Neural progenitor cell (in vitro differentiated cells): ENCODE measurements around the gene TMEM117. TPM values are rescaled to one million over a fixed set of nuclear protein-coding genes. Genes with fewer than 3 reads are reported as not detected.

Experiments used
- DNase-seq: peaks from one replicate; pipeline ENCODE4 v3.0.0-alpha.2; 2016; ENCODE audit warnings: low spot score
- H2AFZ ChIP-seq: fragments of 200-600 bp; sonication (generic); replicated peaks from 2 replicates; pipeline ENCODE4 v1.6.1; 2016; ENCODE audit warnings: antibody characterized with exemption
- H3F3A ChIP-seq: fragments of 200-600 bp; sonication (generic); 2 replicates; pipeline ENCODE4 v1.6.1; 2016; ENCODE audit warnings: antibody characterized with exemption, low read depth
- H3K27ac ChIP-seq: fragments of 200-600 bp; sonication (generic); 2 replicates; pipeline ENCODE4 v1.5.1; 2016; ENCODE audit warnings: mild to moderate bottlenecking
- H3K27me3 ChIP-seq: fragments of 200-600 bp; sonication (generic); 2 replicates; pipeline ENCODE4 v1.6.1; 2016; ENCODE audit warnings: mild to moderate bottlenecking, moderate library complexity
- H3K36me3 ChIP-seq: fragments of 200-600 bp; sonication (generic); 2 replicates; pipeline ENCODE4 v1.5.1; 2016
- H3K4me1 ChIP-seq: fragments of 200-600 bp; sonication (generic); 2 replicates; pipeline ENCODE4 v1.6.1; 2016; ENCODE audit warnings: mixed run types
- H3K4me2 ChIP-seq: fragments of 200-600 bp; sonication (generic); 2 replicates; pipeline ENCODE4 v1.6.1; 2016
- H3K4me3 ChIP-seq: fragments of 200-600 bp; sonication (generic); 2 replicates; pipeline ENCODE4 v1.5.1; 2016
- H3K79me2 ChIP-seq: fragments of 200-600 bp; sonication (generic); 2 replicates; pipeline ENCODE4 v1.6.1; 2016; ENCODE audit warnings: low read depth
- H3K9ac ChIP-seq: fragments of 200-600 bp; sonication (generic); 2 replicates; pipeline ENCODE4 v1.6.1; 2016
- H3K9me3 ChIP-seq: fragments of 200-600 bp; sonication (generic); 2 replicates; pipeline ENCODE4 v1.5.1; 2016; ENCODE audit warnings: low read depth
- H4K20me1 ChIP-seq: fragments of 200-600 bp; sonication (generic); 2 replicates; pipeline ENCODE4 v1.6.1; 2016; ENCODE audit warnings: low read depth
- H3K27ac Mint-ChIP-seq: 3 replicates; pipeline ENCODE4 v1.8.0; 2021; ENCODE audit warnings: mixed read lengths
- H3K27me3 Mint-ChIP-seq: 2 replicates; pipeline ENCODE4 v1.8.0; 2022; ENCODE audit warnings: low read depth, mild to moderate bottlenecking, inconsistent platforms, moderate library complexity, mixed read lengths; ENCODE audit not compliant: insufficient read depth
- H3K36me3 Mint-ChIP-seq: 3 replicates; pipeline ENCODE4 v1.8.0; 2021; ENCODE audit warnings: mixed read lengths
- H3K4me1 Mint-ChIP-seq: 3 replicates; pipeline ENCODE4 v1.8.0; 2021; ENCODE audit warnings: mixed read lengths
- H3K4me3 Mint-ChIP-seq: 3 replicates; pipeline ENCODE4 v1.8.0; 2021; ENCODE audit warnings: mild to moderate bottlenecking, moderate library complexity, mixed read lengths
- H3K9me3 Mint-ChIP-seq: 3 replicates; pipeline ENCODE4 v1.8.0; 2020; ENCODE audit warnings: mixed read lengths
- EZH2 ChIP-seq: fragments of 200-600 bp; sonication (generic); IDR thresholded peaks from 2 replicates; pipeline ENCODE4 v1.6.1; 2017; ENCODE audit warnings: antibody characterized with exemption, mild to moderate bottlenecking, moderate library complexity
- EZH2phosphoT487 ChIP-seq: fragments of 200-600 bp; sonication (generic); IDR thresholded peaks from 2 replicates; pipeline ENCODE4 v1.6.1; 2017; ENCODE audit warnings: antibody characterized with exemption
- total RNA-seq: library from RNA; depleted of rRNA; stranded (reverse); fragments of >200 nt; gene quantifications from 2 replicates; pipeline ENCODE4 v1.2.3, GENCODE V29; 2015; ENCODE audit warnings: low replicate concordance
- TF ChIP-seq, protein P1 (sequence below): fragments of 200-600 bp; sonication (generic); IDR thresholded peaks from 2 replicates; pipeline ENCODE4 v1.5.1; 2017; ENCODE audit warnings: antibody characterized with exemption, mild to moderate bottlenecking

The TMEM117 gene
- total RNA-seq, 1 donor from 2014 or later, result 1.6 TPM

DNA sequence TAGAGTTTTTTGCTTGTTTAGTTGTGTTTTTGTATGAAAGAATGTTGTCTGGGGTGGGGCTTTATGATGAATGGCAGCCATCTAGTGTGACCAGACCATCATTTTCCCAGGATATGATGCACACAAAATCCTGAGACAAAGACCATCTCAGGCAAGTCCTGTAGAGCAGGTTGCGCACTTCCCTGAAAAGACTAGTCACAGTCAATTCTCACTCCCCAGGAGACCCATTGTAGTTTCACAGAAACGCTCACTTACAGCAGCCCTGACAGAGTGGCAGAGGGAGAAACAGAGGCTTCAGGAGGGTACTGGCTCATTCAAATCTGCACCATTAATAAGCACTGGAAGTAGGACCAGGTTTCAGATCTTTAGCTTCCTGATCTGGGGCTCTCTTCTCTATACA, 183.2 kb downstream of the TMEM117 start:
- Mint-ChIP-seq H3K27ac (no peak overlapping the region), H3K27me3 (no peaks in the 10 kb centered on the region), H3K4me1 (peaks cover 35% of the 10 kb centered on the region), H3K4me3 (no peak overlapping the region), H3K36me3 (no peaks in the 10 kb centered on the region), H3K9me3 (peaks cover 5% of the 10 kb centered on the region)
- Histone ChIP-seq H3K4me1 (peaks cover 29% of the 10 kb centered on the region), H4K20me1 (no peaks in the 10 kb centered on the region), H2AFZ (no peak overlapping the region), H3K9ac (no peak overlapping the region), H3K36me3 (no peaks in the 10 kb centered on the region), H3K27me3 (no peaks in the 10 kb centered on the region), H3K27ac (no peak overlapping the region), H3F3A (peaks cover 5% of the 10 kb centered on the region), H3K9me3 (no peaks in the 10 kb centered on the region), H3K4me3 (no peak overlapping the region), H3K79me2 (no peaks in the 10 kb centered on the region), H3K4me2 (peak overlapping the region; percentile 24)
- peak; percentile 58 for DNase-seq
- TF ChIP-seq, protein P1, sequence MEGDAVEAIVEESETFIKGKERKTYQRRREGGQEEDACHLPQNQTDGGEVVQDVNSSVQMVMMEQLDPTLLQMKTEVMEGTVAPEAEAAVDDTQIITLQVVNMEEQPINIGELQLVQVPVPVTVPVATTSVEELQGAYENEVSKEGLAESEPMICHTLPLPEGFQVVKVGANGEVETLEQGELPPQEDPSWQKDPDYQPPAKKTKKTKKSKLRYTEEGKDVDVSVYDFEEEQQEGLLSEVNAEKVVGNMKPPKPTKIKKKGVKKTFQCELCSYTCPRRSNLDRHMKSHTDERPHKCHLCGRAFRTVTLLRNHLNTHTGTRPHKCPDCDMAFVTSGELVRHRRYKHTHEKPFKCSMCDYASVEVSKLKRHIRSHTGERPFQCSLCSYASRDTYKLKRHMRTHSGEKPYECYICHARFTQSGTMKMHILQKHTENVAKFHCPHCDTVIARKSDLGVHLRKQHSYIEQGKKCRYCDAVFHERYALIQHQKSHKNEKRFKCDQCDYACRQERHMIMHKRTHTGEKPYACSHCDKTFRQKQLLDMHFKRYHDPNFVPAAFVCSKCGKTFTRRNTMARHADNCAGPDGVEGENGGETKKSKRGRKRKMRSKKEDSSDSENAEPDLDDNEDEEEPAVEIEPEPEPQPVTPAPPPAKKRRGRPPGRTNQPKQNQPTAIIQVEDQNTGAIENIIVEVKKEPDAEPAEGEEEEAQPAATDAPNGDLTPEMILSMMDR, result no peak
- TF ChIP-seq EZH2phosphoT487, result no peak
- TF ChIP-seq EZH2, result no peak

DNA sequence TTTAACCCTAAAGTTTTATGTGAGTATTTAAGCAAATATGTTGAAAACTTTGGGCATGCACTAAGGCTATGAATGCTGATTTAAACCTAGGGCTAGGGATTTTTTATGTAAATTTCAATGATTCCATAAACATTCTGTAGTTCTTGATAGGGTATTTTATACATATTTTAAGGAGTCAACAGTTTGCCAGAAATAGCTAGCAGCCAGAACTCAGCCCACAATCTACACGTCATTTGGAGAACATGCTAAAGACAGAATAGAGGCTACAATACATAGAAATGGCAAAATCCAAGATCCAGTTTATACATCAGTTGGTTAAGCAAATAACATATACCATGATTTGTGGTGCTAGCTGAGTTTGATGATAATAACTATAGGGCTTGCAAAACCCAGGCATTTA, 184.7 kb downstream of the TMEM117 start:
- H3K4me2 ChIP-seq, result no peak overlapping the region
- H2AFZ ChIP-seq, result no peak overlapping the region
- no peak overlapping the region for H3K27ac ChIP-seq
- Mint-ChIP-seq H3K27me3 (no peaks in the 10 kb centered on the region), H3K4me3 (no peak overlapping the region), H3K27ac (no peak overlapping the region), H3K9me3 (peaks cover 5% of the 10 kb centered on the region), H3K36me3 (no peaks in the 10 kb centered on the region), H3K4me1 (peaks cover 32% of the 10 kb centered on the region)
- H3K27me3 ChIP-seq, result no peaks in the 10 kb centered on the region
- H4K20me1 ChIP-seq, result no peaks in the 10 kb centered on the region
- H3K9me3 ChIP-seq, result no peaks in the 10 kb centered on the region
- no peak for TF ChIP-seq EZH2
- TF ChIP-seq, protein P1, result no peak
- TF ChIP-seq EZH2phosphoT487, result no peak
- DNase-seq, result no peak
- peaks cover 5% of the 10 kb centered on the region for H3F3A ChIP-seq
- no peaks in the 10 kb centered on the region for H3K36me3 ChIP-seq
- no peak overlapping the region for H3K9ac ChIP-seq
- peaks cover 29% of the 10 kb centered on the region for H3K4me1 ChIP-seq
- H3K79me2 ChIP-seq, result no peaks in the 10 kb centered on the region
- no peak overlapping the region for H3K4me3 ChIP-seq

DNA sequence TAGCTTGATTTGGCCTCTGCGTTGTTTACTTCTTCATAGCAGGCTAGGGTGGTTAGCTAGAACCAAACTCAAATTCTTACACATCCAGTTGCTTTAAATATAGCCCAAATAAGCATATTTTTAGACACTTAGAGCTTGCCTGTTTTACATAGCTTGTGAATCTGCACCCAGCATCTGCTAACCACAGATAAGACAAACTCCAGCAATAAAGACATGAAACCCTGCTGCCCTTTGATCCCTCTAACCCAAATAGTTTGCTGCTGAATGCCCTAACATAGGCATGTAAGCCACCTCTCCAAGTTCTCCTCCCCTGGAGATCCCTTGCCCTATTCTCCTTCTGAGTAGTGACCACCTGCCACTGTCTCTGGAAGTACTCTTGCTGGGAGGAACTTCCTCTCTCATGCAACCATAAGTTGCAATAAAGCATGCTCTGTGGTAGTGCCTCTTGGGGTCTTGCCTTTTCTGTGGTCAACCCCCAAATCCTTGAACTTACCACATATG, 185.6 kb downstream of the TMEM117 start:
- Histone ChIP-seq H3K4me1 (peaks cover 21% of the 10 kb centered on the region), H4K20me1 (no peaks in the 10 kb centered on the region), H3F3A (no peaks in the 10 kb centered on the region), H3K4me3 (no peak overlapping the region), H3K79me2 (no peaks in the 10 kb centered on the region), H3K36me3 (no peaks in the 10 kb centered on the region), H2AFZ (no peak overlapping the region), H3K9ac (no peak overlapping the region), H3K9me3 (no peaks in the 10 kb centered on the region), H3K27ac (no peak overlapping the region), H3K27me3 (no peaks in the 10 kb centered on the region), H3K4me2 (no peak overlapping the region)
- Mint-ChIP-seq H3K27me3 (no peaks in the 10 kb centered on the region), H3K27ac (no peak overlapping the region), H3K4me3 (no peak overlapping the region), H3K4me1 (peaks cover 22% of the 10 kb centered on the region), H3K36me3 (no peaks in the 10 kb centered on the region), H3K9me3 (peaks cover 5% of the 10 kb centered on the region)
- TF ChIP-seq EZH2phosphoT487, result no peak
- TF ChIP-seq EZH2, result no peak
- TF ChIP-seq, protein P1, result no peak
- DNase-seq, result no peak
